ENCODE data around the gene TRPM3.

DNA sequence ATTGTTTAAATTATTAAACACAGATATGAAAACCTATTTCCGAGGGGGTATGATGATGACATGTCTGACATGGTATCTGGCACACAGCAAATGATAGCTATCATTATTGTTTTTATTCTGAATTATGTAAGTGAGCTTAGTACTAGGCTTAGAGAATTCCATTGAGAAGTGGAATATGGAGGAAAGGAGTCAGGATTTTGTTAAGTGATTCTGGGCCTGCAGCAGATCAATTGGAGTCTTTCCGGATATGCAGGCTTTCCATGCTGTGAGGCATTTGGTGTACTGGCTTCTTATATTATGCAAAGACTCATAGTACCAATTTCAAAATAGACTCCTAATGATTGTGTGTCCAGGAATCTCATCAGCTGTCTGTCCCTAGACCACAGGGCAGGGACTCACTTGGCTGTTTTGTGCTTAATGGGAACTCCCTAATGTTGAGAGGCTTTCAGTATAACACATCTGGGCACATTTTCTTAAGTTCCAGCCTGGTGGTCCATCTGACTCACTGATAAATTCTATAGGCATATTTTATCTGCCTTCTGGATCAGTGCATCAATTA, 527.0 kb downstream of the TRPM3 start:
- no peak for TF ChIP-seq EZH2 (IDR thresholded peaks at IDR 0.05)
- TF ChIP-seq POLR2AphosphoS5 (IDR thresholded peaks at IDR 0.05; ENCODE audit: borderline replicate concordance, low read depth, low read length) = no peak
- TF ChIP-seq FOXP2 (optimal IDR thresholded peaks at IDR 0.05; ENCODE audit: control extremely low read depth, extremely low read length, insufficient read depth) = no peak
